Vagina (tissue), 2 donors: ENCODE measurements around the gene MYO7B. TPM values are rescaled to one million over a fixed set of nuclear protein-coding genes. Genes with fewer than 3 reads are reported as not detected.

Experiments used
- DNase-seq, 2 donors: peaks; one replicate each; pipeline ENCODE4 v3.0.0-alpha.2; 2017; ENCODE audit errors: extremely low spot score in 2 of 2
- H3K27ac ChIP-seq: fragments of 200-600 bp; sonication (generic); one replicate; pipeline ENCODE4 v1.5.1; 2019
- H3K27me3 ChIP-seq: fragments of 200-600 bp; sonication (generic); one replicate; pipeline ENCODE4 v1.5.1; 2019
- H3K36me3 ChIP-seq, 2 donors: fragments of 200-600 bp; sonication (generic); one replicate each; pipeline ENCODE4 v1.5.1; 2017 to 2019
- H3K4me1 ChIP-seq: fragments of 200-600 bp; sonication (generic); one replicate; pipeline ENCODE4 v1.5.1; 2019
- H3K4me3 ChIP-seq, 2 donors: fragments of 200-600 bp; sonication (generic); 1 replicate in 1 of 2; 2 replicates in 1 of 2; pipeline ENCODE4 v1.5.1; 2016 to 2019
- H3K9me3 ChIP-seq: fragments of 200-600 bp; sonication (generic); one replicate; pipeline ENCODE4 v1.5.1; 2019
- CTCF ChIP-seq, 3 experiments: fragments of 450-650 bp in 2 of 3; fragments of 200-600 bp in 1 of 3; sonication (generic) in 1 of 3; IDR thresholded peaks; one replicate each; pipeline ENCODE4 v1.5.1; 2017 to 2019; ENCODE audit warnings: antibody characterized with exemption in 3 of 3, mild to moderate bottlenecking in 2 of 3, moderate library complexity in 2 of 3
- POLR2A ChIP-seq, 2 donors: fragments of 450-650 bp; IDR thresholded peaks; one replicate each; pipeline ENCODE4 v1.6.1; 2017; ENCODE audit warnings: antibody characterized with exemption in 2 of 2, mild to moderate bottlenecking in 2 of 2, moderate library complexity in 2 of 2
- POLR2AphosphoS5 ChIP-seq, 2 donors: sonication (generic); formaldehyde crosslinking; IDR thresholded peaks; one replicate each; pipeline ENCODE4 v1.9.0; 2017; ENCODE audit warnings: antibody characterized with exemption in 2 of 2, mild to moderate bottlenecking in 2 of 2, low read depth in 1 of 2; ENCODE audit not compliant: insufficient read depth in 1 of 2
- intact Hi-C: fragments of 100-400 bp; cut with DNase I; formaldehyde crosslinking; loops from one replicate; pipeline ENCODE4 v1.15.1; 2023
- total RNA-seq: library from RNA; depleted of rRNA; stranded (reverse); fragments of >200 nt; gene quantifications from one replicate; pipeline ENCODE4 v1.2.3, GENCODE V29; 2016

MYO7B gene
- total RNA-seq, 1 donor from 2014 or later: not detected

- H3K27me3 ChIP-seq: no peaks in the 10 kb centered on the region
- TF ChIP-seq CTCF (IDR thresholded peaks at IDR 0.05) (no peak), POLR2A (IDR thresholded peaks at IDR 0.05) (no peak), POLR2AphosphoS5 (IDR thresholded peaks at IDR 0.05; ENCODE audit: insufficient read depth in 1 of 2, low read depth in 1 of 2) (no peak)
- H3K27ac ChIP-seq: no peak overlapping the region
- H3K4me3 ChIP-seq: no peak overlapping the region
- H3K9me3 ChIP-seq: no peaks in the 10 kb centered on the region
- intact Hi-C loops: no loop called here
- peaks cover 12% of the 10 kb centered on the region for H3K4me1 ChIP-seq
- DNase-seq: peak; percentile 77 to 95
- H3K36me3 ChIP-seq: no peaks in the 10 kb centered on the region
These were observed 42.0 kb downstream of the MYO7B start for GRCh38 chr2:127577503-127577902.

GRCh38 chr2:127577973-127578372 is 42.5 kb downstream of the MYO7B start:
- Histone ChIP-seq H3K4me1 (peaks cover 12% of the 10 kb centered on the region), H3K27me3 (no peaks in the 10 kb centered on the region), H3K27ac (no peak overlapping the region), H3K4me3 (no peak overlapping the region), H3K36me3 (no peaks in the 10 kb centered on the region), H3K9me3 (no peaks in the 10 kb centered on the region)
- DNase-seq: peak in 1 of 2 donors; percentile 72
- intact Hi-C loops: no loop called here
- no peak for TF ChIP-seq POLR2AphosphoS5 (IDR thresholded peaks at IDR 0.05; ENCODE audit: insufficient read depth in 1 of 2, low read depth in 1 of 2)
- TF ChIP-seq CTCF (IDR thresholded peaks at IDR 0.05): no peak
- TF ChIP-seq POLR2A (IDR thresholded peaks at IDR 0.05): no peak

GRCh38 chr2:127578411-127578810 is 42.9 kb downstream of the MYO7B start:
- peak in 1 of 2 donors; percentile 19 for DNase-seq
- Histone ChIP-seq H3K27me3 (no peaks in the 10 kb centered on the region), H3K27ac (no peak overlapping the region), H3K9me3 (no peaks in the 10 kb centered on the region), H3K4me3 (no peak overlapping the region), H3K36me3 (no peaks in the 10 kb centered on the region), H3K4me1 (peaks cover 12% of the 10 kb centered on the region)
- intact Hi-C loops: no loop called here
- TF ChIP-seq POLR2A (IDR thresholded peaks at IDR 0.05) (no peak), CTCF (IDR thresholded peaks at IDR 0.05) (no peak), POLR2AphosphoS5 (IDR thresholded peaks at IDR 0.05; ENCODE audit: insufficient read depth in 1 of 2, low read depth in 1 of 2) (no peak)

- TF ChIP-seq POLR2A (IDR thresholded peaks at IDR 0.05) (no peak), CTCF (IDR thresholded peaks at IDR 0.05) (no peak), POLR2AphosphoS5 (IDR thresholded peaks at IDR 0.05; ENCODE audit: insufficient read depth in 1 of 2, low read depth in 1 of 2) (no peak)
- H3K27me3 ChIP-seq: no peaks in the 10 kb centered on the region
- intact Hi-C loops: no loop called here
- H3K36me3 ChIP-seq: no peaks in the 10 kb centered on the region
- DNase-seq: peak in 1 of 2 donors; percentile 55
- no peaks in the 10 kb centered on the region for H3K9me3 ChIP-seq
- no peak overlapping the region for H3K4me3 ChIP-seq
- H3K27ac ChIP-seq: no peak overlapping the region
- H3K4me1 ChIP-seq: peaks cover 12% of the 10 kb centered on the region
These were observed 43.7 kb downstream of the MYO7B start for GRCh38 chr2:127579231-127579630.

GRCh38 chr2:127580167-127581049 is 44.9 kb downstream of the MYO7B start:
- DNase-seq: peak in 1 of 2 donors; percentile 85
- Histone ChIP-seq H3K27ac (no peak overlapping the region), H3K4me1 (peaks cover 12% of the 10 kb centered on the region), H3K36me3 (no peaks in the 10 kb centered on the region), H3K27me3 (no peaks in the 10 kb centered on the region), H3K4me3 (no peak overlapping the region), H3K9me3 (no peaks in the 10 kb centered on the region)
- intact Hi-C loops: no loop called here
- TF ChIP-seq POLR2AphosphoS5 (IDR thresholded peaks at IDR 0.05; ENCODE audit: insufficient read depth in 1 of 2, low read depth in 1 of 2) (no peak), POLR2A (IDR thresholded peaks at IDR 0.05) (no peak), CTCF (IDR thresholded peaks at IDR 0.05) (no peak)
